GM19452 (cell line): ENCODE measurements around the gene KMT2C.
"Not testable (repeated sequence)": the region's sequence is repeated elsewhere in the genome, so short reads cannot be mapped to it uniquely, and the experiment has no call there.

Experiments used
- ATAC-seq: cut with Tn5 transposase; IDR thresholded peaks from one replicate; pipeline ENCODE4 v1.9.1; 2021; ENCODE audit not compliant: unreplicated experiment

KMT2C gene

DNA sequence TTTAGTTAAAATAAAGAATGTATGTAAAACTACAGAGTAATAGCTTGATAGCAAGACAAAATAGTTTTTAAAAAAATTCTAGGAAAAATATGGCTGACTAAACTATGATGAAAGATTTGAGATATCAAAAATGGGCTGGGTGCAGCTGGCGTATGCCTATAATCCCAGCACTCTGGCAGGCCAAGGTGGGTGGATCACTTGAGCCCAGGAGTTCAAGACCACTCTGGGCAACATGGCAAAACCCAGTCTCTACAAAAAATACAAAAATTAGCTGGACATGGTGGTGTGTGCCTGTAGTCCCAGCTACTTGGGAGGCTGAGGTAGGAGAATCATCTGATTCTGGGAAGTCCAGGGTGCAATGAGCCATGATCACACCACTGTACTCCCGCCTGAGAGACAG lies 29.8 kb downstream of the KMT2C start:
- not testable (repeated sequence) for ATAC-seq

DNA sequence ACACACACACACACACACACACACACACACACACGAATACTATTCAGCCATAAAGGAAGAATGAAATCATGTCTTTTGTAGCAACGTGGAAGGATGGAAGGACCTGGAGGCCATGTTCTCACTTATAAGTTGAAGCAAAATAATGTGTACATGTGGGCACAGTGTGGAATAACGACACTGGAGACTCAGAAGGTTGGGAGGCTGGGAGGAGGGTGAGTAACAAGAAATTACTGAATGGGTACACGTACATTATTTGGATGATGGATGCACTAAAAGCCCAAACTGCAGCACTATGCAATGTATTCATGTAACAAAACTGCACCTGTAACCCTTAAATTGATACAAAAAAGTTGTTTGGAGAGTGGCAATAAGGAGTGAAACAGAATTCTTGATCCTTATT lies 32.1 kb downstream of the KMT2C start:
- ATAC-seq, result no peak

DNA sequence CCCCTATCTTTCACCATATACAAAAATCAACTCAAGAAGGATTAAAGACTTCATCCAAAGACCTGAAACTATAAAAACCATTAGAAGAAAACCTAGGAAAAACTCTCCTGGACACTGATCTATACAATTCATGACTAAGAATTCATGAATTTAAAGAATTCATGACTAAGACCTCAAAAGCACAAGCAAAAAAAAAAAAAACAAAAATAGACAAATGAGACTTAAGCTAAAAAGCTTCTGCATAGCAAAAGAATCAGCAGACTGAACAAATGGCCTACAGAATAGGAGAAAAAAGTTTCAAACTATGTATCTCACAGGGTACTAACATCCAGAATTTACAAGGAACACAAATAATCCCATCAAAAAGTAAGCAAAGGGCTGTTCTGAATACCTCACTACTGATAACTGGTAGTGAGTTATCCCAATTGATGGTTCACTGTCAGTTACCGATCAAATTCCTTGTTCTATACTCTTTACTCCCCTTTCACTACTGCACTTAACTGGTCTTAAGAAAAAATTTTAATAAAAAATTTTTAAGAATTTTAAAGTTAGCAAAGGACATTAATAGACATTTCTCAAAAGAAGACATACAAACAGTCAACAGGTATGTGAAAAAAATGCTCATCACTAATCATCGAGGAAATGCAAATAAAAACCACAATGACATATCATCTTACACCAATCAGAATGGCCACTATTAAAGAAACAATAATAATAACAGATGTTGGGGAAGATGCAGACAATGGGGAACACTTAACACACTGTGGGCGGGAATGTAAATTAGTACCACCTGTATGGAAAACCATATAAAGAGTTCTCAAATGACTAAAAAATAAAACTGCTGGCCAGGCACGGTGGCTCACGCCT lies 33.2 kb downstream of the KMT2C start:
- no peak for ATAC-seq

DNA sequence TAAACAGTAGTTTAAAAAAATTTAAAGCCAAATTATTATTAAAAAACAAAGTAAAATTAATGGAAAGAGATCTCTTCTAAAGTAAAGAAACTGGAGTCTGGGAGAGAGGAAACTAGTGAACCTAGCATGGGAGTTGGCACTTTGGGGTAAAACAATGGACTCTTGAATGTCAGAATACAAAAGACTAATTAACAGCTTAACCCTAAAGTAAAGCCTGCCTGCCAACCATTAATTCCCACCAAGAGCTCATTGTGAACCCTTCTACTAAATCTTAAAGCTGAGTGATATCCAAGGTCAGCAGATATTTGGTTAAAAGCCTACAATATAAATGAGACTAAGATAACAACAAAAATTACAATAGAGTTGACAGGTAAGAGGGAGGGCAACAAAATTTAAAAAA lies 36.5 kb downstream of the KMT2C start:
- ATAC-seq, result no peak

DNA sequence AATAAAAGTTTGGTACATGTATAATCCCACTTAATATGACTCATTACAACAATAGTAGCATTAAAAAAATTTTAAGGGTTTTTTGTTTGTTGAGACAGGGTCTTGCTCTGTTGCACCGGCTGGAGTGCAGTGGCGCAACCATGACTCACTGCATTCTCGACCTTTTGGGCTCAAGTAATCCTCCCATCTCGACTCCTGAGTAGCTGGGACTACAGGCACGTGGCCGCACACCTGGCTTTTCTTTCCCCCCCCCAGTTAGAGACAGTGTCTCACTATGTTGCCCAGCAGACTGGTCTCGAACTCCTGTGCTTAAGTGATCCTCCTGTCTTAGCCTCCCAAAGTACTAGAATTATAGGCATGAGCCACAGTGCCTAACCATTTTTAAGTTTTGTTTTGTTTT lies 40.7 kb downstream of the KMT2C start:
- no peak for ATAC-seq

DNA sequence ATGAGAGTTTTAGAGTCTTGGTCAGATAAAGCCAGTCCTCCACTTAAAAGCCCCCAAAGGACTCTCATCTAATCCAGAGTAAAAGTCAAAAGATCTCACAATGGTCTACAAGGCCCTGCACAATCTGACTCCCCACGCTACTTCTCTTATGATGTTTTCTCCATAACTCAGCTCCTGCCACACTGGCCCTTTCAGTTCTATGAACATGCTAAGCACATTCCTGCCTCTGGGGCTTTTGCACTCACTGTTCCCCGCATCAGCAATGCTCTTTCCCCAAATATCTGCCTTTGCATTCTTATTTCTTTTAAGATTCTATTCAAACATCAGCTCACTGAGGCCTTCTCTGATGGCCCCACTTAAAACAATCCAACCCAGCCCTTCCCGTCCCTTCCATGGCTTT lies 41.6 kb downstream of the KMT2C start:
- ATAC-seq, result not testable (repeated sequence)

DNA sequence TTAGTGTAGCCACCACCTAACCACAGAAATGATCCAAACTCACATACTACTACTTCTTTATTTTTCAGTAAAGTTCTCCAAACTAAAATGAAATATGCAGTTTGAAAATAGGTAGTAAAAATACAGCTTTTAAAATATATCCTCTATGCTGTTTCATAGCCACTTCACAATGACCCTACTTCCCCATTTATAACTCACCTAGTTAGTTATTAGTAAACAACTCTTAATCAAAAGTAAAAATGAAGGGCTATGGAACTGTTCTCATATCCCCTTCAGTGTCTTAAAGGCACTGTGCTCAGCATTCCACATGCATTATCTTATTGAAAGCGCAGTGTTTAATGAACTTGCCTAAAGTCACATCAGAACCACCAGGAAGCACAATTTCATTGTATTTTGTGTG lies 43.5 kb downstream of the KMT2C start:
- peak; percentile 75 for ATAC-seq

DNA sequence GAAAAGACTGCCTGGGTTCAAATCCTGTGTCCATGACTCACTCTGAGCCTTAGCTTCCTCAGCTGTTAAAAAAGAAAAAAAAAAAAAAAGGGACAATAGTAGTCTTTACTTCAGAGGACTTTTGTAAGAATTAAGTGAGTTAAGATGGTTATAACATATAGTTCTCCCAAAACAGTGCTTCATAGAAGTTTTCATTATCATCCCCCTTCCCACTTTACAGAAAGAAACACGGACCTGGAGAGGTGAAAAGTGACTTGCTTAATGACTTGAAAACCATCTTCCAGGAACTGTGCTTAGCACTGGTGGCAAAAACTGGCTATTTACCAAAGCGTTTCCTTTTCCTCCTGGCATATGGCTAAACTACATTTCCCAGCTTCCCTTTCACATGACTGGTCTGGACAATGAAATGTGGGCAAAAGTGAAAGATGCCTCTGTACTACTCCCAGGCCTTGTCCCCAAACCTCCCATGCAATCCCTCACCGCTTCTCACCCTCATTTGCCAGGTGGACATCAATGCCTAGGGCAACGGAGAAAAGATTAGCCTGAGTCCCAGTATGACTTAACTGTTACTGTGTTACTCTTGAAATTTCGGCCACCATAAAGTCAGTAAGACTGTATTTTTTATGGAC lies 49.6 kb downstream of the KMT2C start:
- not testable (repeated sequence) for ATAC-seq

DNA sequence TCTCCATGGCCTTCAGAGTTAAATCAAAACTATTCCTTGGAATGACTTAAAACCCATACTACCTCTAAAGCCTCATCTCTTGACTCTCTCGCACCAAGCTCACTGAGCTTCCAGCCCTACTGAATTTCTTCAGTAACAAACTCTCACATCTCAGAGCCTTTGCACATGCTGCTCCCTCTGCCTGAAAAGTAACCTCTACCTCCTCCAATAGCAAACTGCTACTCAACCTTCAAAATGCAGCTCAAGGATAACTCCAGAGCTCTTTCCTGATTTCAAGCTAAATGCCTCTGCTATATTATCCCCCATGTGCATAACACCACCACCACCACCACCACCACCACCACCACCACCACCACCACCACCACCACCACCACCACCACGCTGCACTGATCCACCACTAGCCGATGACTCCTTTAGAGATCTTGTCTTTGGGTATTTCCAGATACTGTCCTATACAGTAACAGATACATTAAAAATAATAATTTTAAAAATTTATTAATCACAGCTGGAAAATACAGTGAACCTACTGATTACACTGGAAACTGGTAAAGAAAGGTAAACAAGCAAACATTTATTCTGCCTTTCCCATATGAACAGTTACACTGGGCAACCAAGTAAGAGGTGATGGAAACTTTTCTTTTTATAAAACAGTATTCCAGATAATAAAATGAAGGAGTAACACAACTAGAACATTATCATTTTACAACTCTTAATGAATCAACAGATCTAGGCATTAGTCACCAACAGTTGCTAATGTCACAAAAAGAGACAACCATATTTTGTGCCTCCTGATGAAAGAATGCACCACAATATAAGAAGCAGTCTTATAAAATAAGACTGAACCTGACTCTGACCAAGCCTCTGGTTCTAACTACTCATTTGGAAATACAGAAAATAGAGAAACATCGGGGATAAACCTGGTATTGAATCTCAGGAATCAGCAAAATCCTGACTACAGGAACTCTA lies 51.3 kb downstream of the KMT2C start:
- not testable (repeated sequence) for ATAC-seq

DNA sequence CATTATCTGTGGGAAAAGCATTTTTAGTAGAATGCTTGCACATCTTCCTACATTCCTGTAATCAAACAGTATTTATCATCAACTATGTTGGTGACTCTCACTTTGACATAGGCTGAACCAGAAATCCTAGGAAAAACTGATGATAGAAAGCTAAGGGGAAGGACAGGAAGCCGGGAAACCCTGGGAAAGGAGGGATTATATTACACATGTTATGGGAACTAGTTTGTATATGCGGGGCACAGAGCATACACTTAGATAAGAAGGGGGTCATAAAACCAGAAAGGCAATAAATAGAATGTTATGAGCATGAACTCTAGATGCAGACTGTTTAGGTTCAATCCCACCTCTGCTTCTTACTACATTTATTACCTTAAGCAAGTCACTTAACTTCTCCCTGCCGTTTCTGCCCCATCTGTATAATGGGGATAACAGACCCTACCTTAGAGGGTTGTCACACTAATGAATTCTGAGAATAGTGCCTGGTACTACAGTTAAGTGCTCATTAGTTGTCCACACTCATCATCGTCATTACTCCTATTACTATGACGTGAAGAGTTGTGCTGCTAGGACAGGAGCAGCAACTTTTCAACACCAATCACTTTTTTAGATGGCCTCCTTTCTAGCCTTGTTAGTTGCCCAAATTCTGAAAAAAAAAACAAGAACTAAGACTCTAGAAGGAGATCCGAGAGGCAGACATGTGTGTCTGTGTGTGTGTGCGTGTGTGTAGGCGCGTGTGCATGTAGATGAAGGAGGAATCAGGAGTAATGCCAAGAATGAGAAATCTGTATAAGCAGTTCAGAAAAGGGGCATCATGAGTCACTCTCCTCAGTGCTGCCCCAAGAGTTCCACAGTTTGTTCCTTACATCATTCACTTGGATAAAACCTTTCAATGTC lies 52.2 kb downstream of the KMT2C start:
- ATAC-seq, result no peak

DNA sequence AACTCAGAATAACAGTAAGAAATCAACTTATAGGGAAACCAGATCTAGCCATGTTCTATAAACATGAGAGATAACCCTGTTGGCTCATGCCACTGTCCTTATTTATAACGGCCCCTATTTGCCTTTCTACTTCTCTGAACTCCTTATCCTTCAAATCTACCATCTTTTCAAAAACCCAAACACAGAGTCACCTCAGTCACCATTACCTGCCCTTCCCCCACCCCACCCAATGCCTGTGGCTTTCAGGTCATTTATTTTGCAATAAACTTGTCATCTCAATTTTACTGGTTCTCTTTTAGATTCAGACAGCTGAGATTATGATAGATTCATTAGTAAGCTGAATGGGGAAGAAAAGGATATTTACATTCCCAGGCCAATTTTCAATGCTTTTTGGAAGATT lies 53.6 kb downstream of the KMT2C start:
- ATAC-seq, result no peak

DNA sequence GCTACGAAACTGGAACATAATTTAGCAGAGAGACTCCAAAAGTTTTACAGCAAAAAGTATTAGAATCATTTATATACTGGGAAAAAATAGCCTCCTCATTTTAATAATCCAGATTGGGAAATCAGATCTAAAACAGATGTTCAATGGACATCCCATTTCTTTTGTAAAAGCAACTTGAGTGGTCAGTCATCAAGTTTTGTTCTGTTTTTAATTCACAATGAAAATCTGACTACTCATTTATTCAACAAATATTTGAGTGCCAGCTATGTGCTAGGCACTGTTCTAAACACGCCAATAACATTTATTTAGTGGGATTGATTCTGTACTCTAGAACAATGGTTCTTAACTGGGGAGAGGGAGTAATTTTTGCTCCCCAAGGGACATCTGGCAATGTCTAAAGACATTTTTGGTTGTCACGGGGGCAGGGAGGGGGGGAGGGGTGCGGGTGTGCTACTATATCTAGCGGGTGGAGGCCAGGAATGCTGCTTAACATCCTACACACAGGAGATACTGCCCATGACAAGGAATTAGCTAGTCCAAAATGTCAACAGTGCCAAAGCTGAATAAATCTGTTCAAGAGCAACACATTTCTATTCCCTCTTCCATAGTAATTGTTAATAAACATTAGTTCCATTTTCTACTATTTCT lies 54.7 kb downstream of the KMT2C start:
- not testable (repeated sequence) for ATAC-seq

DNA sequence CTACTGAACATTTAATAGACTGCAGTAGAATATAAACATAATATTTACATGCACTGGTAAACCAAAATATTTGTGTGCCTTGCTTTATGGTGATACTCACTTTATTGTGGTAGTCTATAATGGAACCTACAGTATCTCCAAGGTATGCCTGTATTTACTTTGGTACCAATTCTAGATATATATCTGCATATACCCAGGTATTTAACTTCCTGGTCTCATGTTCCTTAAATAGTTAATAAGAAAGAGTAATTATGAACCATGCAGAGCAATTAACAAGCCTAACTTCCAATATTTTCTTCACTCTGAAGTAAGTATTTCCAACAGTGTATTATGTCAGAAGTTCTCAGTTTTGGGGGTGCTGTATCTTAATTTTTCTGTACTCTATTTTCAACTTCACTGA lies 57.3 kb downstream of the KMT2C start:
- ATAC-seq, result not testable (repeated sequence)

DNA sequence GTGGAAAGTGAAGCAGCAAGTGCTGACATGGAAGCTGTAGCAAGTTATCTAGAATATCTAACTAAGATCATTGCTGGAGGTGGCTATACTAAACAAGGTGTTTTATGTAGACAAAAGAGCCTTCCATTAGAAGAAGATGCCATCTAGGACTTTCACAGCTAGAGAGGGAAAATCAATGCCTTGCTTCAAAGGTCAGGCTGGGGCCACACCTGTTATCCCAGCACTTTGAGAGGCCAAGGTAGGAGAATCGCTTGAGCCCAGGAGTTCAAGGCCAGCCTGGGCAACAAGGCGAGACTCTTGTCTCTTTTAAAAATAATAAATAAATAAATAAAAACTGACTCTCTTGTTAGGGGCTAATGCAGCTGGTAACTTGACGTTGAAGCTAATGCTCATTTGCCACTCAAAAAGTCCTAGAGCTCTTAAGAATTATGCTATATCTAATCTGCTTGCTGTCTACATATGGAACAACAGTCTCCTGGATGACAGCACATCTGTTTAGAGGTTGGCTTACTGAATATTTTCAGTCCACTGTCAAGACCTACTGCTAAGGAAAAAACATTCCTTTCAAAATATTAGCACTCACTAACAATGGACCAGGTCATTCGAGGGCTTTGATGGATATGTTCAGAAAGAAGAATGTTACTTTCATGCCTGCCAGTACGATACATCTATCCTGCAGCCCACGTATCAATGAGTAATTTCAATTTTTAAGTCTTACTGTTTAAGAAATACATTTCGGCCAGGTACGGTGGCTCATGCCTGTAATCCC lies 58.9 kb downstream of the KMT2C start:
- ATAC-seq, result not testable (repeated sequence)

DNA sequence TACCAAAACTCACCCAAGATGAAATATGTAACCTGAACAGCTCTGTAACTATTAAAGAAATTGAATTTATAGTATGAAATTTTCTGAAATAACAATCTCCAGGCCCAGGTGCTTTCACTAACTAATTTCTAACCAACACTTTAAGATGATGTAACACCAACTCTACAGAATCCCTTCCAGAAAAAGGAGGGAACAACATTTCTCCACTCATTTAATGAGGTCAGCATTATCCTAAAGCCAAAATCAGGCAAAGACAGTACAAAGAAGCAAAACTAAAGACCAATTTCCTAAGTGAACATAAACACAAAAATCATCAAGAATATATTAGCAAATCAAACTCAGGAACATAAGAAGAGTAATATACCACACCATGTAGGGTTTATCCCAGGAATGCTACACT lies 65.5 kb downstream of the KMT2C start:
- no peak for ATAC-seq

DNA sequence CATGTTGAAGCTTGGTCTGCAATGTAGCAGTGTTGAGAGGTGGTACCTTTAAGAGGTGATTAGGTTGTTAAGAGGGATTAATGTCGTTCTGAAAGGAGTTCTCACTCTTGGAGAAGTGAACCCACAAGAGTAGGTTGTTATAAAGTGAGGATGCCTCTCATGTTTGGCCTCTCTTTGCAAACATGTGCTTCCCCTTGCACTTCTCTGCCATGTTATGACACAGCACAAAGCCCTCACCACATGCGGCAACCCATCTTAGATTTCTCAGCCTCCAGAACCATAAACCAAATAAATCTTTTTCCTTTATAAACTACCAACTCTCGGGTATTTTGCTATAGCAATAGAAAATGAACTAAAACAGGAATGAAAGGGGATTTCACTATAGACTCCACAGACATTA lies 66.3 kb downstream of the KMT2C start:
- no peak for ATAC-seq

DNA sequence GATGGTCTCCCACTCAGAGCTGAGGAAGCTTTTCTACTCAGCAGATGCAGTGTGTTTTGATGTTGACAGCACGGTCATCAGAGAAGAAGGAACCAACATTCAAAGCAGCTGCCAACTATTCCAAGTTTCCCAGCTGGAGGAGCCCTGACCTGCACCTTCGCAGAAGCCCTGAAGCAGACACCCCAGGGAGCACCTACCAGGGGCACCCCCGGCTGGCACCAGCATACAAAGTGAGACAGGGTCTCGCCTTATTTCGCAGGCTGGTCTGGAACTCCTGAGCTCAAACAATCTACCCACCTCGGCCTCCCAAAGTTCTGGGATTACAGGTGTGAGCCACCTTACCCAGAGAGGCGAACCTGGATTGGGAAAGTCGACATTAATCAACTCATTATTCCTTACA lies 68.6 kb downstream of the KMT2C start:
- ATAC-seq, result no peak

DNA sequence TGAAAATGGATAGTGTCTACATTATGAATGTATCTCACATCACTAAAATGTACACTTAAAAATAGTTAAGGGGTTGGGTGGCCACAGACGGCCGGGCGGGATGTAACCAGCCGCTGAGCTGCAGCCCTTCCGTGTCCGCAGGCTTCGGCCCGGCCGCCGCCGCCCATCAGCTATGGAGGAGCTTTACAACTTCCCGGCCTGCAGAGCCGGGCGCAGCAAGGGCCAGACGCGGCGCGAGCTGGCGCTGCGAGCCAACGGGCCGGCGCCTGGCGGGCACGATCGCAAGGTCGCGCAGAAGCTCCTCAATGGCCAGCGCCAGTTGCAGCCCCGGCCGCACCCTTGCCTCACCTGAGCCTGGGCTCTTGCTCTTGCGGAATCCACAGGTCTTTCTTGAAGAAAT lies 69.1 kb downstream of the KMT2C start:
- ATAC-seq, result no peak

DNA sequence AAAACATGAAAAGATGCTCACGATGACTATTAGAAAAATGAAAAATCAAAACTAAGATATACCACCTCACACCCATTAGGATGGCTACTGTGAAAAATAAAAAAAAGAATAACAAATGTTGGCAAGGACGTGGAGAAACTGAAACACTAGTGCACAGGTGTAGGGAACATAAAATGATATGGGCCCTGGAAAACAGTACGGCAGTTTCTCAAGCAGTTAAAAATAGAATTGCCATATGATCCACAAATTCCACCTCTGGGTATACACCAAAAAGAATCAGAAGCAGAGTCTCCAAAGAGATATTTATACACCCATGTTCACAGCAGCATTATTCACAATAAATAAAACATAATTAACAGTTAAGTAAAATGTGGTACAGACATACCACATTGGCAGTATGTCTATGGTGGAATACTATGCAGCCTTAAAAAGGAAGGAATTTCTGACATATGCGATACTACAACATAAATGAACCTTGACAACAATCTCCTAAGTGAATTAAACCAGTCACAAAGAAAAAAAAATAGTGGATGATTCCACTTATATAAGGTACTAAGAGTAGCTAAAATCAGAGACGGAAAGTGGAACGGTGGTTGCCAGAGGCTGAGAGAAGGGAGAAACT lies 69.7 kb downstream of the KMT2C start:
- no peak for ATAC-seq
